Myocyte (in vitro differentiated cells): ENCODE measurements around the gene CEACAM18. TPM values are rescaled to one million over a fixed set of nuclear protein-coding genes. Genes with fewer than 3 reads are reported as not detected.
"Not testable (repeated sequence)": the region's sequence is repeated elsewhere in the genome, so short reads cannot be mapped to it uniquely, and the experiment has no call there.

ENCODE experiments used
- DNase-seq: peaks from one replicate; pipeline ENCODE4 v3.0.0-alpha.2; 2012; ENCODE audit warnings: low read depth
- total RNA-seq: library from RNA; depleted of rRNA; stranded (reverse); fragments of >200 nt; gene quantifications from 2 replicates; pipeline ENCODE4 v1.2.3, GENCODE V29; 2014

The CEACAM18 gene
- total RNA-seq, 1 donor from 2014 or later = not detected

GRCh38 chr19:51491586-51491985 is 13.2 kb downstream of the CEACAM18 start:
- DNase-seq = no peak

GRCh38 chr19:51493776-51494175 is 15.4 kb downstream of the CEACAM18 start:
- no peak for DNase-seq

GRCh38 chr19:51497666-51498065 is 19.3 kb downstream of the CEACAM18 start:
- DNase-seq = no peak

- DNase-seq = not testable (repeated sequence)
Measured at GRCh38 chr19:51500931-51501330, 22.6 kb downstream of the CEACAM18 start.

- DNase-seq = no peak
Measured at GRCh38 chr19:51501594-51502263, 23.4 kb downstream of the CEACAM18 start, which contains the start of gene SIGLEC12. SIGLEC12 (minus strand) TSS chr19:51501800; CDS start chr19:51501733, 67 bp downstream.

- no peak for DNase-seq
Measured at GRCh38 chr19:51503286-51503817, 25.0 kb downstream of the CEACAM18 start.

- DNase-seq = no peak
Measured at GRCh38 chr19:51503896-51504295, 25.6 kb downstream of the CEACAM18 start.

- no peak for DNase-seq
Measured at GRCh38 chr19:51505904-51506303, 27.6 kb downstream of the CEACAM18 start.

GRCh38 chr19:51507192-51507591 is 28.9 kb downstream of the CEACAM18 start:
- no peak for DNase-seq

GRCh38 chr19:51507640-51508058 is 29.3 kb downstream of the CEACAM18 start:
- no peak for DNase-seq

GRCh38 chr19:51508059-51508733 is 29.9 kb downstream of the CEACAM18 start:
- no peak for DNase-seq

GRCh38 chr19:51509823-51510660 is 31.7 kb downstream of the CEACAM18 start:
- DNase-seq = no peak

GRCh38 chr19:51511353-51511752 is 33.0 kb downstream of the CEACAM18 start:
- DNase-seq = peak; percentile 9

GRCh38 chr19:51513968-51514367 is 35.6 kb downstream of the CEACAM18 start:
- DNase-seq = no peak

GRCh38 chr19:51514866-51515481 is 36.6 kb downstream of the CEACAM18 start:
- DNase-seq = peak; percentile 67

GRCh38 chr19:51520728-51521127 is 42.4 kb downstream of the CEACAM18 start:
- no peak for DNase-seq

GRCh38 chr19:51521357-51521756 is 43.0 kb downstream of the CEACAM18 start:
- no peak for DNase-seq

- no peak for DNase-seq
Measured at GRCh38 chr19:51521781-51522180, 43.4 kb downstream of the CEACAM18 start.

- no peak for DNase-seq
Measured at GRCh38 chr19:51524666-51525264, 46.4 kb downstream of the CEACAM18 start.

GRCh38 chr19:51525651-51526050 is 47.3 kb downstream of the CEACAM18 start:
- no peak for DNase-seq

GRCh38 chr19:51529301-51529700 is 51.0 kb downstream of the CEACAM18 start:
- no peak for DNase-seq
